Adrenal gland (tissue), 5 donors: ENCODE results near the gene C2CD3.

ENCODE experiments used
- CTCF ChIP-seq, 6 experiments: fragments of 450-650 bp in 4 of 6; fragments of 200-600 bp in 2 of 6; sonication (generic) in 1 of 6; IDR thresholded peaks; 1 replicate in 5 of 6; 2 replicates in 1 of 6; pipeline versions ENCODE4 v1.5.1 to v1.8.0; 2016 to 2021; ENCODE audit warnings: antibody characterized with exemption in 6 of 6, mild to moderate bottlenecking in 2 of 6, moderate library complexity in 1 of 6
- POLR2A ChIP-seq, 2 donors: fragments of 450-650 bp; IDR thresholded peaks; one replicate each; pipeline ENCODE4 v1.6.1; 2017; ENCODE audit warnings: antibody characterized with exemption in 2 of 2, mild to moderate bottlenecking in 2 of 2, moderate library complexity in 1 of 2
- donor health status: DM: no; HTN: no; CAD: no.

DNA sequence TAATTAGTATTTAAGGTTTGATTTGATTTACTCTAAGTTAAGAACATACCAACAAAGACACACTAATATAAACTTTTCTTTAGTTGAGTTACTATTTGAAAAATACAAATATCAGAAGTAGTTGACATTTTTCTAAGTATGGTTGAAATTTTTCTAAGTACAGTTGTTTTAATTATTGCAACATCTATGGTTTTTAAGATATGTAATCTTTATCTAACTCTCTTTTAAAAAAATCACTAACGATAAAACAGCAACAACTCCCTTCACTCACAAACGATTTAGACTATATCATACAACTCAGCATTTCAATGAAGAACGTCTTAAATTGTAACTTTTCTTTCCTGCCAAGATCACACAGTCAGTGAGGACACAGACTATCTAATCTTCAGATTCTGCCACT is 2.0 kb downstream of the C2CD3 start:
- TF ChIP-seq CTCF (IDR thresholded peaks at IDR 0.05) (no peak), POLR2A (IDR thresholded peaks at IDR 0.05) (no peak)
